GM12874 (cell line): ENCODE data around the gene CYGB.

Experiments
- TF ChIP-seq, protein P1 (sequence below): IDR thresholded peaks from 2 replicates; pipeline ENCODE4 v1.5.1; 2011; ENCODE audit warnings: low read depth, mild to moderate bottlenecking, control low read depth, low read length, moderate library complexity; ENCODE audit not compliant: insufficient read depth

Gene CYGB

DNA sequence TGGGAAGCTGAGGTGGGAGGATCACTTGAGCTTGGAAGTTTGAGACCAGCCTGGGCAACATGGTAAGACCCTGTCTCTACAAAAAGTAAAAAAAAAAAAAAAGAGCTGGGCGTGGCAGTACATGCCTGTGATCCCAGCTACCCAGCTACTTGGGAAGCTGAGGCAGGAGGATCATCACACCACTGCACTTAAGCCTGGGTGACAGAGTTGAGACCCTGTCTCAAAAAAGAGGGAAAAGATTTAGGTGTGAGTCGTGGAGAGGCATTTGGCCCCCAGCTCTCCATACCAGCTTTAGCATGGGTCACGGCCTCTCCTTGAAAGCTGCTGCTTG, 29.1 kb upstream of the CYGB start:
- TF ChIP-seq, protein P1, sequence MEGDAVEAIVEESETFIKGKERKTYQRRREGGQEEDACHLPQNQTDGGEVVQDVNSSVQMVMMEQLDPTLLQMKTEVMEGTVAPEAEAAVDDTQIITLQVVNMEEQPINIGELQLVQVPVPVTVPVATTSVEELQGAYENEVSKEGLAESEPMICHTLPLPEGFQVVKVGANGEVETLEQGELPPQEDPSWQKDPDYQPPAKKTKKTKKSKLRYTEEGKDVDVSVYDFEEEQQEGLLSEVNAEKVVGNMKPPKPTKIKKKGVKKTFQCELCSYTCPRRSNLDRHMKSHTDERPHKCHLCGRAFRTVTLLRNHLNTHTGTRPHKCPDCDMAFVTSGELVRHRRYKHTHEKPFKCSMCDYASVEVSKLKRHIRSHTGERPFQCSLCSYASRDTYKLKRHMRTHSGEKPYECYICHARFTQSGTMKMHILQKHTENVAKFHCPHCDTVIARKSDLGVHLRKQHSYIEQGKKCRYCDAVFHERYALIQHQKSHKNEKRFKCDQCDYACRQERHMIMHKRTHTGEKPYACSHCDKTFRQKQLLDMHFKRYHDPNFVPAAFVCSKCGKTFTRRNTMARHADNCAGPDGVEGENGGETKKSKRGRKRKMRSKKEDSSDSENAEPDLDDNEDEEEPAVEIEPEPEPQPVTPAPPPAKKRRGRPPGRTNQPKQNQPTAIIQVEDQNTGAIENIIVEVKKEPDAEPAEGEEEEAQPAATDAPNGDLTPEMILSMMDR = no peak

DNA sequence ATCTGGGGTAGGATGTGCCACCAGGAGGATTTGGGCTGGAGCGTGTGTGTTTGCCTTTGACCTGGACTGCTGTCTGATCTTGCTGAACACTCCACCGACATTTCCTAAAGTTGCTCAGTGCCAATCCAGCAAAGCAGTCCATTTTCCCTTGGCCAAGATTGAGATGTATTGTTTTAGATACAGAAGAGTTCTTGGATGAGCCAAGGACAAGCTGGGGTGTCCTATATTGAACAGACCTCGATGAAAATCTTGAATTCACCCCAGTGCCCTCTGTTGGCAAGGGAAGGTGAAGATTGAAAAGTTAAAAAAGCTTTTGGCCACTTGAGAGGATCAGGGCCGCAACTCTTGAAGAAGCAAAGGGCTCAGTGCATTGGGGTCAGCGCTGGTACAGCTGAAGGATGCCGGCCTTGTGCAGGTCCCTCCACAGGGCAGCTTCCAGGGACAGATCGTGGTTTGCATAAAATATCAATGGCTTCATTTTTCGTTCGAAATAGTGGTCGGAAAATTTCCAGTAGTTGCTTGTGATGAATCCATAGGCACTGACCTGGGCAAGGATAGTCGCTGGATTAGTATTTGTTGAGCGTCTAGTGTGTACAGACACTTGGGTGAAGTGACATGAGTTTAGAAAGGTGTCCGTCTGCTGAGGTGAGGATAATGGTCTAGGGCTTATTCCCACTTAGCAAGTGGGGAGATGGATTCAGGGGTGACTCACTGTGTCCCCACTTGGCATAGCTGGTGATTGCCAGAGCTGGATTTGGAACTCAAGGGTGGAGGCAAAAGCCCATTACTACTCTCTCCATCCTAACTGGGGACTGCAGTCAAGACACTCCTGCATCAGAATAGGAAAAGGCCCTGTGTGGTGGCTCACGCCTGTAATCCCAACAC, 28.5 kb upstream of the CYGB start:
- TF ChIP-seq, protein P1 = no peak

DNA sequence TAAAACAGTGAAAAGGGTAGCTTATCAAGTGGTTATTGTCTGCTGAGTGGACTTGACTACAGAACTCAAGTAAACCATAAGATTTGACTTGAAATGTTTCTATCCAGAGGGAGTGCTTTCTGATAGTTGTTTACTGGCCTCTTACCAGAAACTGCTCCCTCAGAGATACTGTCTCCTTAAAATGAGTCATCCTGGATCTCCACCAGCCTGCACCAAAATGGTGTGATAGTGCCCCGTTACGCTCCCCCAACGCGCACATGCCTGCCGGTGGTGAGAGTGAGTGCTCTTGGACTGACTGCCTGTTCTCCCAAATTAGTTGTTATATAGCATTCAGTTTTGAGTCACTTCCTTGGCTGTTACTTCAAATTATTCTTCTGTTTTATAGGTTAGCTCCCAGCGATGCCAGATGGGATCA, 25.2 kb upstream of the CYGB start:
- TF ChIP-seq, protein P1 = no peak

DNA sequence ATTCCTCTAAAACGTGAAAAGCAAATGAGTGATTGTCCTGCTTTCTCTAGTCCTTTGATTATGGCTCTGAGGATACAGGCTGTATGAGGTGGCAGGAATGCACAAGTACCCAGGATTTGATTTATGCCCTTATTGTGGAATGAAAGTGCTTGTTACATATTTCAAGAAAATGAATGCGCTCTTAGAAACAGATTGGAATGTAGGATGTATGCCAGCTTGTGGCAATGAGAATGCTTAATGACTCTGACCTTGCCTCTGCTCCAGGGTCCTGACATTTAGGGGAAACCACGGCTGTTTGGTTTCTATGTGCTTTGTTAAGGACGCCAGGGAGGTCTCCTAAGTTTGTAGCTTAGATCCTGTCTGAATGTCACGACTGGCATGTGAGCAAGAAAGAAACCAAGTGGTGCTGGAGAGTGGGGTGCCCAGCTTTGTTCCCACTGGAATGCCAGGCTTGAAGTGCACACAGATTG, 24.3 kb upstream of the CYGB start:
- TF ChIP-seq, protein P1 = no peak

DNA sequence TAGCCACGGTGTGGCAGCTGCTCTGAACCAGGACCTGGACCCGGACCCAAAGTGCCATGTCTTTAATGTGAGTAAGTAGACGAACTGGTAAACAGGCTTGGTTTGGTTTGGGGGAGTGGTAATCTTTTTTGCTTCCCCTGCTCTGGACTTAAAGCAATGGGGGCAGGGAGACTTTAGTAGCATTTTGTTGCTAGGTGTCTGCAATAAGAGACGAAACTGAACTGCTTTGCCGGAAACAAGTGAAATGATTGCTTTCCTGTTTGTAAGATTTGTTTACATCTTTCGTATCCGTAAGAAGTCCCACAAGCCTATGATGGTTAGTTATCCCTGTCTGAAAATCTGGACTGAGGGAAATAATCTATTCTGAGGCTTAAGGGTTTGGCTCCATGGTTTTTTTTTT, 23.8 kb upstream of the CYGB start:
- TF ChIP-seq, protein P1 = no peak

DNA sequence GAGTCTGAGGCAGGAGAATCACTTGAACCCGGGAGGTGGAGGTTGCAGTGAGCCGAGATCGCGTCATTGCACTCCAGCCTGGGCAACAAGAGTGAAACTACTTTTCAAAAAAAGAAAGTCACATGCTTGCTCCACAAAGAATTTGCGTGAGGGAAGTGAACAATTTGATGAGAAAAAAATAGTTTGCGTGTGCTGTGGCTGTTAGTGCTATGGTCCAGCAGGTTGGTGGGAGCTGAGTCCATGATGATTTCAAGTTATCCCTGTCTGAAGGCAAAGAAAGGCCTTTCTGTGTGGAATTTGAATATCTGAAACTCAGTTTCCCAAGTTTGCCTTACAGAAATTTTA, 23.3 kb upstream of the CYGB start:
- TF ChIP-seq, protein P1 = no peak

DNA sequence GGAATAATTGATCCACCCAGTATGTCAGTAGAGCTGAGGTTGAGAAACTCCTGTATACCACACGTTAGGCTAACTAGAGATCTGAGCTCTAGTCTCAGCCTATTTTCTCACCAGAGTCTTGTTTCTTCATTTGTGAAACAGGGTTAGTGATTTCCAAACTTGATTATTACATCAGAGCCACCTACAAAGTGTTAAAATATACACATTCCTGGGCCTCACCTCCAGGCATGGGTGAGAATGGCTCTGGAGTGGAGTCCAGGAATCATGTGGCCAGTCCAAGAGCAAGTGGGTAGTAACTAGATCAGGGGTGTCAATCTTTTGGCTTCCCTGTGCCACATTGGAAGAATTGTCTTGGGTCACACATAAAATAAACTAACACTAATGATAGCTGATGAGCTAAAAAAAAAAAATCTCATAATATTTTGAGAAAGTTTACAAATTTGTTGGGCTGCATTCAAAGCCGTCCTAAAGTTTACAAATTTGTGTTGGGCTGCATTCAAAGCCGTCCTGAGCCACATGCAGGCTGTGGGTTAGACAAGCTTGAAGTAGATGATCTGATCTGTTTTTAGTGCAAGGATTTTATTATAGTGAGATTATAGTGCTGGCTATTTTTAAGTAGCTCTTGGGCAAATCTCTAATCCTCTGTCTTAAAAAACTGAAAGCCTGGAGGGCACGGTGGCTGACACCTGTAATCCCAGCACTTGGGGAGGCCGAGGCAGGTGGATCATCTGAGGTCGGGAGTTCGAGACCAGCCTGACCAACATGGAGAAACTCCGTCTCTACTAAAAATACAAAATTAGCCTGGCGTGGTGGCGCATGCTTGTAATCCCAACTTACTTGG, 22.7 kb upstream of the CYGB start:
- TF ChIP-seq, protein P1 = no peak
